T-helper 9 cell (primary cell): Measurements from ENCODE around the gene NFATC4.

Experiments
- DNase-seq: peaks from one replicate; pipeline ENCODE4 v3.0.0-alpha.2; 2020

Gene NFATC4

DNA sequence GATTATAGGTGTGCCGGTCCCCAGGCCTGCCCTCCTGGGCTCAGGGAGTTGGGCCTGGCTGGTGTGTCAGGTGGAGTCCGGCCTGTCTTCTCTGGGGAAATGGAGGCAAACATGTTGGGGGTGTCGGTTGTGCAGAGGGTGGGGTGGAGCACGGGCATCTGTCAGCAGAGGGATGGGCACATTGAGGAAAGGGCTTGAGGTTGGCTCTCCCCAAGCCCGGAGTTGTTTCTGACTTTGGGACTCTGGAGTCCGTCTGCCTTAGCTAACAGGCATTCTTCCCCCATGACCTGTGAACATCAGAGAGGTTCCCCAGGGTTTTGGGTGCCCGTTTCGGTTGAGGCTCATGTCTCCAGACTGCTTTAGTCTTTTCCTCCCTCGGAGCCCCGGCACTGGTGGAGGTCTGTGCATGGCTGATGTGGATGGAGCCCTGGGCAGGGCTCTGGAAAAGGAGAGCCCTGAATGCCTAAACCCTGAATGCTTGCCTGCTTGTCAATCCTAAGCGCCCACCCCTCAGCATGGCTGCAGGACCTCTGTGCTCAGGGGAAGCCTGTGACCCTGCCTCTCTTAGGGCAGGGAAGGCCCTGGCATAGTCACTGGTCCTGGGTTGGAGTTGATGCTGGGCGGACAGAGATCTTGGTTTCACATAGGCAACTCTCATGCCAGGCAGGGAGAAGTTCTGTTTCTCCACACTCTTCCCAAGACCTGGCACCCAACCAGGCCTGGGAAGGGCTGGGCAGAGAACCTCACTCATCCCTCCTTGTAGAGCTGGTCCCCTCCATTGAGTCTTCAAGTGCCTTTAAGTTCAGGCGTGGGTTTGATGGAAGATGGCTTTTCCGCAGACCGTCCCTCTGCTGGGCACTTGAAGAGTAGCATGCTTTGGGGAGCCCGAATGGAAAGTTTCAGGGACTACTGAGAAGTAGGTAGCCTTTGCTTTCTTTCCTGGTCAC is 43.7 kb downstream of the NFATC4 start:
- DNase-seq, result no peak

DNA sequence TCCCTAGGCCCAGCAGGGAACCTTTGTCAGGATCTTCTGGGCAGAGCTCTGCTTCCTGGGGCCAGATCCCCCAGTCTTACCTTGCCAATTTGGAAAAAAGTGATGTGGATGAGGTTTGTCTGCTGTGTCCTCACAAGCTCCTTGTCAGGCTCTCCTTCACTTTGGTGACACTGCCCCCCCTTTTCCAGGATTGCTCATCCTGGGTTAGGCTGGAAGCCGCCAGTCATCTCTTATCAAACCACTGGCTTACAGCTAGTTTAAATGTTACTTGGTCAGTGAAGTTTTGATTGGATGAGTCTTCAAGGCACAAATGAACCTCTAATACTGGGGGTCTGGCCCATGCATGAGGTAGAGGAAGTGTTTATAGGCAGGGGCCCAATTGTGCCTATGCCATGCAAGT is 46.1 kb downstream of the NFATC4 start:
- no peak for DNase-seq

DNA sequence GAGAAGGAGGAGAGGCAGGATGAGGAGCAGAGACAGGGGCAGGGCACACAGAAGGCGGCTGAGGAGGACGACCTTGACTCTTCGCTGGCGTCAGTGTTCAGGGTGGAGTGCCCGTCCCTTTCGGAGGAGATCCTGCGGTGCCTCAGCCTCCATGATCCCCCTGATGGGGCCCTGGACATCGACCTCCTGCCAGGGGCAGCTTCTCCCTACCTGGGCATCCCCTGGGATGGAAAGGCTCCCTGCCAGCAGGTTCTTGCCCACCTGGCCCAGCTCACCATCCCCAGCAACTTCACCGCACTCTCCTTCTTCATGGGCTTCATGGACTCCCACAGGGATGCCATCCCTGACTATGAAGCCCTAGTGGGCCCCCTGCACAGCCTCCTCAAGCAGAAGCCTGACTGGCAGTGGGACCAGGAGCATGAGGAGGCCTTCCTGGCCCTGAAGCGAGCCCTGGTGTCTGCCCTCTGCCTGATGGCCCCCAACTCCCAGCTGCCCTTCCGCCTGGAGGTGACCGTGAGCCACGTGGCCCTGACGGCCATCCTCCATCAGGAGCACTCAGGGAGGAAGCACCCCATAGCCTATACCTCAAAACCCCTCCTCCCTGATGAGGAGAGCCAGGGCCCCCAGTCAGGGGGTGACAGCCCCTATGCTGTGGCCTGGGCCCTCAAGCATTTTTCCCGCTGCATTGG is 46.9 kb downstream of the NFATC4 start:
- no peak for DNase-seq

DNA sequence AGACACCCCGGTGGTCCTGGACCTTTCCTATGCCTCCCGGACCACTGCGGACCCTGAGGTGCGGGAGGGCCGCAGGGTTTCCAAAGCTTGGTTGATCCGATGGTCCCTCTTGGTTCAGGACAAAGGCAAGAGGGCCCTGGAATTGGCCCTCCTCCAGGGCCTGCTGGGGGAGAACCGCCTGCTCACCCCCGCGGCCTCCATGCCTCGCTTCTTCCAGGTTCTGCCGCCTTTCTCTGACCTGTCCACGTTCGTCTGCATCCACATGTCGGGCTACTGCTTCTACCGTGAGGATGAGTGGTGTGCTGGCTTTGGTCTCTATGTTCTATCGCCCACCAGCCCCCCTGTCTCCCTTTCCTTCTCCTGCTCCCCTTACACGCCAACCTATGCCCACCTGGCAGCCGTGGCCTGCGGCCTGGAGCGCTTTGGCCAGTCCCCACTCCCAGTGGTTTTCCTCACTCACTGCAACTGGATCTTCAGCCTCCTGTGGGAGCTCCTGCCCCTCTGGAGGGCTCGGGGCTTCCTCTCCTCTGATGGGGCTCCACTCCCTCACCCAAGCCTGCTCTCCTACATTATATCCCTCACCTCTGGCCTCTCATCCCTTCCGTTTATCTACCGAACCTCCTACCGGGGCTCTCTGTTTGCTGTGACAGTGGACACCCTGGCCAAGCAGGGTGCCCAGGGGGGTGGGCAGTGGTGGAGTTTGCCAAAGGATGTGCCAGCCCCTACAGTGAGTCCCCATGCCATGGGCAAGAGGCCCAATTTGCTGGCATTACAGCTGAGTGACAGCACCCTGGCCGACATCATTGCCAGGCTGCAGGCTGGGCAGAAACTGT is 47.7 kb downstream of the NFATC4 start:
- no peak for DNase-seq

DNA sequence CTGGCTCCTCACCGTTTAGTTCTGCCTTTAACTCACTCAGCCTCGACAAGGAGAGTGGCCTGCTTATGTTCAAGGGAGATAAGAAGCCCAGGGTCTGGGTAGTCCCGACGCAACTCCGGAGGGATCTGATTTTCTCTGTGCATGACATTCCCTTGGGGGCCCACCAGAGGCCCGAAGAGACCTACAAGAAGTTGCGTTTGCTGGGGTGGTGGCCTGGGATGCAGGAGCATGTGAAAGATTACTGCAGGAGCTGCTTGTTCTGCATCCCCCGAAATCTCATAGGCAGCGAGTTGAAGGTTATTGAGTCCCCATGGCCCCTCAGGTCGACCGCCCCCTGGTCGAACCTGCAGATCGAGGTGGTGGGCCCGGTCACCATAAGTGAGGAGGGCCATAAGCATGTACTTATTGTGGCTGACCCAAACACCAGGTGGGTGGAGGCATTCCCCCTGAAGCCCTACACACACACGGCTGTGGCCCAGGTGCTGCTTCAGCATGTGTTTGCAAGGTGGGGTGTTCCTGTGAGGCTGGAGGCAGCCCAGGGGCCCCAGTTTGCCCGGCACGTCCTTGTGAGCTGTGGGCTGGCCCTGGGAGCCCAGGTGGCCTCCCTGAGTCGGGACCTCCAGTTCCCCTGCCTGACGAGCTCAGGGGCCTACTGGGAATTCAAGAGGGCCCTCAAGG is 48.4 kb downstream of the NFATC4 start:
- no peak for DNase-seq

DNA sequence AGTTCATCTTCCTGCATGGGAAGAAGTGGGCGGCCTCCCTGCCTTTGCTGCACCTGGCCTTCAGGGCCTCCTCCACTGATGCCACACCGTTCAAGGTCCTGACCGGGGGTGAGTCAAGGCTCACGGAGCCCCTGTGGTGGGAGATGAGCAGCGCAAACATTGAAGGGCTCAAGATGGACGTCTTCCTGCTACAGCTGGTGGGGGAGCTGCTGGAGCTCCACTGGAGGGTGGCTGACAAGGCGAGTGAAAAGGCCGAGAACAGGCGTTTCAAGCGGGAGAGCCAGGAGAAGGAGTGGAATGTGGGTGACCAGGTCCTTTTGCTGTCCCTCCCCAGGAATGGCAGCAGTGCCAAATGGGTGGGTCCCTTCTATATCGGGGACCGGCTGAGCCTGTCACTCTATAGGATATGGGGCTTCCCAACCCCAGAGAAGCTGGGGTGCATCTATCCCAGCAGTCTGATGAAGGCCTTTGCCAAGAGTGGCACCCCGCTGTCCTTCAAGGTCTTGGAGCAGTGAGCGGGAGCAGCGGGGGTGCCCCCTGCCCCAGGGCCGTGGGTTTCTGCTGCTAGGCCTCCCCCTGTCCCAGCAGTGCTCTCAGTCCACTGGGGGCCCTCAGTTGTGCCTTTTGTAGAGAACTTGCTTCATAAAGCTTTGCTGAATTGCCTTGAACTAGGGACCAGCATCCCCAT is 49.1 kb downstream of the NFATC4 start:
- no peak for DNase-seq

DNA sequence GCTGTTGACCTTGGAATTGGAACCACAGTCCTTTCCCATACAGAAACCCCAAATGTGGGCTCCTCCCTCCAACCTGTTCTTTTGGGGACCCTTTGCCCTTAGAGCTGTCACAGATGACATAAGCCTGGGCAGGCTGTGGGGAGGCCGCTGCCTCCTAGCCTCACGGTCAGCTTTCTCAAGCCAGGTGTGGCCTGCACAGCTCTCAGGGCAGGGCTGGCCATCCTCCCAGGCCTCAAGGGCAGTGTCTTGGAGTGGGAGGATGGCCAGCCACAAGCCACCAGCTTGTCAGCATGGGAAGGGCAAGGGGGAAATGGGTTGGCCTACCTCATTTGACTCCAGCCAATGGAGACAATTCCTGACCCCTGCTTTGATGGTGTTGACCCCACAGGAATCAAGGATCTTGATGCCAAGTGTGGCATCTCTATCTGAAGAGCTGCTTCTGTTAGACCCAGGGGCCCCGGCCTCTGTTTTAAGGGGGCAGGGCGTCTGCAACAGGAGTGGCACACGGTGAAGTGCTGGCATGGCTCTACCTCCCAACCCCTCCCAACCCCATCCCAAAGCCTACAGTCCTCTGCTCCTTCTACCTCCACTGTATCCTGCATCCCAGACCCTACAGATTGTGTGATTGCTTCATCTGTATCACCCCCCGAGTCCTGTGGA is 50.0 kb downstream of the NFATC4 start:
- no peak for DNase-seq

DNA sequence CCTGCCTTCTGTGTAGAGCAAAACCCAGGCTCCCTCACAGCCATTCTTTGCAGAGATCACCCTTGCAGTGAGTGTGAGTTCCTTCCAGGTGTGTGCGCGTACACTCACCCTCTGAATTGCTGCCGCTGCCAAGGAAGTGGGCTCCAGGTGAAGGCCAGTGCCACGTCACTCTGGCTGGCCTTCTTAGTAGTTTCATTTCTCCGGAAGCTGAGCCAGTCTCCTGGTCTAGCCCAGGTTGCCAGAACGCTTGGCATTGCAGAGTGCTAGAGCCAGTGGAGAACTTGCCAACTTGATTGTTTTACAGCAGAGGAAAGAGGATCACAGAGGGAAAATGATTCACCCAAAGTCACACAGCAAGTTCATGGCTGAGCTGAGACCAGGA is 50.5 kb downstream of the NFATC4 start:
- no peak for DNase-seq

DNA sequence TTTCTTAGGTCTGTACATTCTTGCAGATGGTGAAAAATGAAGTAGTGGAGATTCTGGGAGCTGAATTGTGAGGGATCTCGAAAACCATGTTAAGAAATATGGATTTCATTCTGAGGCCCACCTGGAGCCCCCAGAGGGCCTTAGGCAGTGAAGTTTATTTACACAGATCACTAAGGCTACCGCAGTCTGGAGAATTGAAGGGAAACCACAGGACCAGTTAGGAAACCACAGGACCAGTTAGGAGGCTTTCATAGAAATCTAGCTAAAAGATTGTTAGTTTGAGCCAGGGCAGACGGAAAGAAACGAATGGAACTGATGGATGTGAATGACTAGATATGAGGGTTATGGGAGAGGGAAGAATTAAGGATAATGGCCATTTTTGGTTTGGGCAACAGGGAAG is 54.3 kb downstream of the NFATC4 start:
- no peak for DNase-seq

DNA sequence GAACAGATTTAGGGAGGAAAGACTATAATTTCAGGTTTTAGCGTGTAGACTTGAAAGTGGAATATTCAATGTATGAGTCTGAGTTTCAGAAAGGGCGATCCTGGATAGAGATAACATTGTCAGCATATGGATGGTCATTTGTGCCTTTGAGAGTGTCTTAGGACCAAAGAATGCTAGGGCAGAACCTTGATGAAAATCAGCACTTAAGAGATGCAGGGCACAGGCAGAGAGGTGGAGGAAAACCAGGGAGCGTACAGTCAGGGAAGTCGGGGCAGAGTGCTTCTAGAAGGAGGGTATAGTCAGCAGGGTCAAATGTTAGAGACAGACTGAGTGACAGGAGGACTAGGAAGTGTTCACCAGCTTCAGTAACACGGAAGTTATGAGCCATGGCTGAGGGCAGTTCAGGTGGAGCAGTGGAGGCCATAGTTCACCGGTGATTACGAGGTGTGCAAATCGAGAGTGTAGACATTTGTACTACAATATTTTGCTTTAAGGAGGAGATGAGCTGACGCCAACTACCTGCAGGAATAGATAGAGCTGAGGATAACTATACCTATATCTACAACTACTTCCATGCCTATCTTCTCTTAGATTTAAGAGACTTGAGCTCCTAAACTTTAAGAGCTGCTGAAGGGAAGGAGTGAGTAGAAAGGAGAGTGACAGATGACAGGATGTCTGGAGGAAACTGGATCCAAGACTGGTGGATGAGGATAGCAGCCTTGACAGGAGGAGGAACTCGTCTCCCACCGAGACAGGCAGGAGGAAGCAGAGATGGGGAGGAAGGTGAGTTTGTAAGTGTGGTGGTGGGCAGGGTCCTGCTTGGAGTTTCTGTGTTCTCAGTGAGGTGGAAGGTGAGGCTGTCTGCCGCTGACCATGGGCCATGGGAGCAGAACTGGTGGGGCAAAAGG is 55.0 kb downstream of the NFATC4 start:
- DNase-seq, result no peak

DNA sequence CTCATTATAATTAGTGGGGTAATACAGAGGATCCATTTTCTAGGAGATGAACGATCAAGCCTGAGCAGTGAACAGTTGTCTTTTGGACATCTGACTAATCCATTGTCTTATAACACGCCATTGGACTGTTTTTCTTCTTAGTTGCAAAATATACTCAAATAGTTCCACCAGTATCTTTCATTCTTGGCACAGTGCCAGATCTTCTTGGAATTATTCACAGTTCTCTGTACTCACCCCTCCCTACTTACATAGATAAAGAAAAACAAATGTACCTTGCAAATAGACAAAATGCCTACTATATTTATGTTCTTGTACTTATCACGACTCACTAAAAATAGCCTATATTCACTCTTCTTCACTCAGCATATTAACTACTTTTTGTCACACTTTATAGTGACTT is 57.7 kb downstream of the NFATC4 start:
- no peak for DNase-seq

DNA sequence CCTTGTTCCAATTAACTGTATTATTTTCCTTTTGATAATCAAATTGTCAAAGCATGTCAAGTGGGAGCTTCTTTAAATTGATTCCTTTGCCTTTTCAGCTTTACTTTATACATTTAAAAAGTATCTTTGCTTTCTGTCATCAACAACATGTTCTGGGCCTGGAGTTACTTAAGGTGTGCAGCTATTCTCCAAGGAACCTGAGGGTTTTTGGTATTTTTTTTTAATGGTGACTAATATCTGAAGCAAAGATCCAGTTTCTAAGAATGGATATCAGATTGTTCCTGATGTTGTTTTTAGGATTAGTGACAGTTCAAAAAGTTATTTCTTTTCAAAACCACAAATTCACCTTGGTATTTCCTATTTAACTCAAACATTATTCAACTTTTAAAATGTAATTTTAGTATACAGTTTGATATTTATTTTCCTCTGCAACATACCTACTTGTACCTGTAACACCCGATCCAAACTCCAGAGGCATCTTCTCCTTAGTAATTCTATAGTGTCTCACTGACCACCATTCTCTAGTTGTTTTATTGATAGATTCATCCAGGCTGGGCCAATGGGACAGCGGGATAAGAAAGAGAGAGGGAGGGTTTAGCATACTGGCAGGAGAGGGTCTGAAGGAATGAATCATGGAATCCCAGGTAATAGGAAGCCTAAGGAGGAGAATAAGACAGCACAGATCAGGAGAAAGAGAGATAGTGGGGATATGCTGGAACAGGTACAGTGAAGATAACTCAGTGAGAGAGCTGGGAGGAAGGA is 58.3 kb downstream of the NFATC4 start:
- DNase-seq, result no peak

DNA sequence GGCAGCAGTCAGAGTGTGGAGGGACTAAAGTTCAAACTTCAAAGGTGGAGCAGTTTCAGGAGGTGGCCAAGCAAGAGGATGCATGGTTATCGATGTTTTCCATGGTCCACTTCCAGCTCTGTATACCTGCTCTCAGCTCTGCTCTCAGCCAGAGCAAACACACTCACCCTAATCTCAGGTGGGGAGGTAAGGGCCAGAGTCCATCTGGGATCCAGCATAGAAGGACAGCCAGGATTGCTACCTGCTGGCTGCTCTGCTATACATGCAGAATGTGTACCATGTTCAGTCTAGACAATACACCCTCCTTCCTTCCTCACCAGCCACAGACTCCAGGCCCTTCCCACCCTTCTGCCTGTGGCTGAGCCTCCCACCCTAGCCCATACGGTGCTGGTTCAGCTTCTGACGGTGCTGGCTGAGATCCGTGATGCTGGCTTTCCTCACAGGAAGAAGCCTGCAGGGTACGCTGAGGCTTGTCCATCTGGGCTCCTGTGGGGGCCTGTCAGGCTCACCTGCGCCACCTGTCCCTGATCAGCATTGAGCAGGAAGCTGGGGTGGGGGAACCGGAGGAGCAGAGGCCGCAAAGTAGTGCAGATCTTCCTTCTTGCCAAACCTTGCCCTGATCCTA is 59.0 kb downstream of the NFATC4 start:
- DNase-seq, result peak; percentile 23

DNA sequence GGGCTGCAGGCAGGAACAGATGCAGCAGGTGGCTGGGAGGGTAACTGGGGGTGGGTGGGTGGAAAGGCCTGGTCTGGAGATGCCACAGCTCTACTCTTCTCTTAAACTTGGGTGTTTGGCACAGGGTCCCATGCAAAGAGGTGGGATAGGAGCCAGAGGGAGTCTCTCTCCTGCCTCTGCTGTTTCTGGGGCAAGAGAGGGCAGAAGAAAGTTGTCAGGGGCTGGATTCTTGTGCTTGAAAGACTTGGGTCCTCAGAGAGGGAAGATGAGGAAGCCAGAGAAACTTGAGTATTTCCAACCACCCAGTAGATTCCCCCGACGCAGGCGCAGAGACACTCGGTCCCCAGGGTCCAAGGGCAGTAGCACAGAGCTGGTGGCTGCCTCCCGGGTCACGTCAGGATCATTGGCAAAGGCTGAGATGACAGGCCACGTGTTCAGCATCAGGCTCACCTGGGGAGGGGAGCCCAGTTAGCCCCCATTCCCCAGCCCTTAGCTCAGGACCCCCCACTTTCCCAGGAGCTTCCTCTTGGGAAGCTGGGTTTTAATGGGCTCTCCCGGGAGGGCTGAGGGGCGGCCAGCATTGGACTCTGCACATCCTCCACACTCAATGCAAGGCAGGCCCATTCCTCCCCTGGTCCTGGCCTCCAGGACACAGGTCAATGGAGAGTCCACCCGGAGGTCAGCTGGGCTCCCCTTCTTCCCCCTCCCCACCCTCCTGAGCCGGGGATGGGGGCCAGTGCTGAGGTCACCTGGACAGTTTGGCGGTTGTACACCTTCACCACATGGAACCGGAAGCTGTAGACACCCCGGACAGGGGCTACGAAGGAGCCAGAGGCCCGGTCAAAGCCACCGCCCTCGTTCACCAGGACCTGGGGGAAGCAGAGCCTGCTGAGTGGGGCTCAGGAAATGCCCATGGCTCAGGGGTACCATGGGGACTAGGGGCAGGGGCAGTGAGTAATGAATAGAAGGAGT is 59.8 kb downstream of the NFATC4 start:
- no peak for DNase-seq

DNA sequence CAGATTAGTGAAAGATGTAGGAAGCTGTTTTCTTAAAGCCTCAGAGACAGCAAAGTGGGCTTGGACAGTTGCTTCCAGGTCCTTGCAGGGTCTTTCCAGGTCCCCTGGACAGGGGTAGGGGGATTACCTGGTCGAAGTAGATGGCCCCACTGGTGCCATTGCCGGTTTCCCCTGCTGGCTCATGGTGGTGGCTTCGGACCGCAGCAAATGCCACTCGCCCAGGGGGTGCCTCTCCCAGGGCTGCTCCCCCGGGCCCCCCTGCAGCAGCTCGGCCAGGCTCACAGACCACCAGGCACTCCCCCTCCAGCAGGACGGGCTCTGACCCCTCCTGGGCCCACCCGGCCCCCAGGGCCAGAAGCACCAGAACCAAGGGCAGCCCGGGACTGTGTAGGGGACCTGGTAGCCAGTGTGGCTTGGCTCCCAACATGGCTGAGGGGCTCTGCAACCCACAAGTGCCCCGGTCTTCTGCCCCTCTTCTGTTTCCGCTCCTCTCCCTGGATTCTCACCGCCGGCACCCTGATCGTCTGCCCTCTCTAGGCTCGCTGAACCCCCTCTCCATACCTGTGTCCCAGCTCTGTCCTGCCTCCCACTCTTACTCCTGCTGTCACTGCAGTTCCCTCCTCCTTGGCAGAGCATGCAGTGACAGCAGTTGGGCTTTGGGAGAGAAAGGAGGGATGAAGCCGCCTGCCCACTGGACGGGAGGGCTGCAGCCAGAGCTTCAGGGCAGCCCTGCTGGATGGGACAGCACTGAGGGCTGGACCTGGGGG is 60.8 kb downstream of the NFATC4 start:
- no peak for DNase-seq
